Endothelial cell of umbilical vein (primary cell): ENCODE results near the gene OR52B2. TPM values are rescaled to one million over a fixed set of nuclear protein-coding genes. Genes with fewer than 3 reads are reported as not detected.
"Not testable (repeated sequence)": the region's sequence is repeated elsewhere in the genome, so short reads cannot be mapped to it uniquely, and the experiment has no call there.

Experiments
- BruUV-seq: library from RNA; stranded (reverse); fragments of 400-500 nt; replicated peaks from 2 replicates; lab custom pipeline; 2021; lab: Mats Ljungman, UMichigan
- CTCF ChIA-PET: fragments of 300-600, 350-600 bp; sonication (Branson Sonifier 250); formaldehyde crosslinking; loops from one replicate; lab custom pipeline; 2021; ENCODE audit warnings: antibody characterized with exemption, inconsistent platforms; lab: Charles Lee
- POLR2A ChIA-PET: fragments of 300-600, 350-600 bp; sonication (Branson Sonifier 250); formaldehyde crosslinking; loops from one replicate; lab custom pipeline; 2021; ENCODE audit warnings: antibody characterized with exemption, inconsistent platforms; lab: Charles Lee
- DNase-seq: peaks from one replicate; pipeline ENCODE4 v3.0.0-alpha.2; 2011; ENCODE audit warnings: low read depth, low spot score
- FAIRE-seq: peaks from 2 replicates; lab custom pipeline; 2011; peaks lifted over from hg19 to GRCh38; lab: Jason Lieb, UNC
- H2AFZ ChIP-seq: 2 replicates; pipeline ENCODE4 v1.6.0; 2012; ENCODE audit warnings: low read depth, low read length, control low read depth, inconsistent platforms
- H3K27ac ChIP-seq: 2 replicates; pipeline ENCODE4 v1.5.1; 2011; ENCODE audit warnings: low read depth, mild to moderate bottlenecking, control low read depth, low read length, moderate library complexity; ENCODE audit not compliant: insufficient read depth
- H3K27me3 ChIP-seq, 2 experiments: 2 replicates each; pipeline versions ENCODE4 v1.6.0 to v1.6.1; 2011; ENCODE audit warnings: low read length in 2 of 2, mixed read lengths in 1 of 2; ENCODE audit not compliant: control insufficient read depth in 2 of 2, insufficient read depth in 2 of 2
- H3K36me3 ChIP-seq, 2 experiments: 2 replicates in 1 of 2; 3 replicates in 1 of 2; pipeline ENCODE4 v1.5.1; 2011; ENCODE audit warnings: low read length in 2 of 2, mild to moderate bottlenecking in 1 of 2, moderate library complexity in 1 of 2; ENCODE audit not compliant: control insufficient read depth in 2 of 2, insufficient read depth in 2 of 2; ENCODE audit errors: extremely low read depth in 1 of 2
- H3K4me1 ChIP-seq: 3 replicates; pipeline ENCODE4 v1.5.1; 2011; ENCODE audit warnings: mild to moderate bottlenecking, low read length; ENCODE audit not compliant: control insufficient read depth, insufficient read depth; ENCODE audit errors: extremely low read depth
- H3K4me2 ChIP-seq: 2 replicates; pipeline ENCODE4 v1.6.1; 2011; ENCODE audit warnings: low read length, control low read depth, mixed read lengths; ENCODE audit not compliant: insufficient read depth
- H3K4me3 ChIP-seq, 3 experiments: fragments of 200-600 bp in 1 of 3; sonication (generic), shearing (Covaris generic) in 1 of 3; replicated peaks in 1 of 3; 2 replicates each; pipeline ENCODE4 v1.5.1; 2011 to 2016; ENCODE audit warnings: control low read depth in 3 of 3, low read length in 3 of 3, mild to moderate bottlenecking in 2 of 3, inconsistent platforms in 1 of 3, low read depth in 1 of 3, moderate library complexity in 1 of 3; ENCODE audit not compliant: insufficient read depth in 1 of 3
- H3K79me2 ChIP-seq: 2 replicates; pipeline ENCODE4 v1.6.0; 2012; ENCODE audit warnings: low read length, inconsistent platforms; ENCODE audit not compliant: control insufficient read depth, insufficient read depth
- H3K9ac ChIP-seq: replicated peaks from 2 replicates; pipeline ENCODE3; 2011; ENCODE audit warnings: low read length, control low read depth; ENCODE audit not compliant: insufficient read depth; ENCODE audit errors: extremely low read depth
- H3K9me1 ChIP-seq: replicated peaks from 3 replicates; pipeline ENCODE4 v1.6.0; 2011; ENCODE audit warnings: mild to moderate bottlenecking, low read length; ENCODE audit not compliant: control insufficient read depth, insufficient read depth; ENCODE audit errors: extremely low read depth
- H3K9me3 ChIP-seq: replicated peaks from 2 replicates; pipeline ENCODE4 v1.5.1; 2012; ENCODE audit warnings: low read length, inconsistent platforms; ENCODE audit not compliant: control insufficient read depth, insufficient read depth
- H4K20me1 ChIP-seq: replicated peaks from 2 replicates; pipeline ENCODE3; 2011; ENCODE audit warnings: mild to moderate bottlenecking, low read length; ENCODE audit not compliant: control insufficient read depth, insufficient read depth; ENCODE audit errors: extremely low read depth
- CTCF ChIP-seq, 2 donors: IDR thresholded peaks; 1 replicate in 1 of 2; 2 replicates in 1 of 2; pipeline ENCODE4 v1.5.1; 2011; ENCODE audit warnings: low read length in 2 of 2, mild to moderate bottlenecking in 2 of 2, moderate library complexity in 2 of 2, control low read depth in 1 of 2, inconsistent platforms in 1 of 2, low read depth in 1 of 2; ENCODE audit not compliant: insufficient read depth in 1 of 2; ENCODE audit errors: extremely low read depth in 1 of 2
- EZH2 ChIP-seq: IDR thresholded peaks from 2 replicates; pipeline ENCODE4 v1.6.1; 2012; ENCODE audit warnings: borderline replicate concordance, low read depth, mild to moderate bottlenecking, moderate library complexity, low read length, inconsistent platforms; ENCODE audit not compliant: severe bottlenecking
- FOS ChIP-seq: IDR thresholded peaks from 2 replicates; pipeline ENCODE4 v1.6.1; 2011; ENCODE audit warnings: mild to moderate bottlenecking, low read length, moderate library complexity, borderline replicate concordance; ENCODE audit not compliant: insufficient read depth
- GATA2 ChIP-seq: IDR thresholded peaks from 2 replicates; pipeline ENCODE4 v1.7.0; 2011; ENCODE audit warnings: low read depth, mild to moderate bottlenecking, moderate library complexity, mixed read lengths, low read length; ENCODE audit not compliant: insufficient read length, insufficient read depth
- JUN ChIP-seq: IDR thresholded peaks from 2 replicates; pipeline ENCODE4 v1.6.1; 2011; ENCODE audit warnings: borderline replicate concordance, low read depth; ENCODE audit not compliant: insufficient read length, insufficient read depth
- MAX ChIP-seq: IDR thresholded peaks from 2 replicates; pipeline ENCODE4 v1.6.1; 2011; ENCODE audit not compliant: insufficient read depth, insufficient read length
- MYC ChIP-seq: IDR thresholded peaks from one replicate; pipeline ENCODE4 v1.6.1; 2011; ENCODE audit warnings: mild to moderate bottlenecking, low read depth, low read length
- POLR2A ChIP-seq: IDR thresholded peaks from 2 replicates; pipeline ENCODE4 v1.6.1; 2012; ENCODE audit warnings: low read depth, mild to moderate bottlenecking, control low read depth, low read length
- POLR2AphosphoS5 ChIP-seq: IDR thresholded peaks from 2 replicates; pipeline ENCODE4 v1.6.1; 2012; ENCODE audit warnings: low read depth, mild to moderate bottlenecking, control low read depth, low read length, moderate library complexity; ENCODE audit not compliant: insufficient read depth
- dilution Hi-C: fragments of 300-500 bp; cut with MboI; formaldehyde crosslinking; loops from one replicate; pipeline ENCODE4 v1.15.0; 2019; ENCODE audit warnings: low sequenced_read_pairs; ENCODE audit not compliant: extremely low pct_ligation_motif_present
- intact Hi-C: fragments of 100-400 bp; cut with micrococcal nuclease; formaldehyde crosslinking; loops from one replicate; pipeline ENCODE4 v1.10.0; 2022
- polyA plus RNA-seq, 4 experiments: library from polyadenylated mRNA; depleted of rRNA in 3 of 4; stranded (reverse) in 3 of 4; unstranded in 1 of 4; fragments of >200 nt; gene quantifications; 2 replicates each; pipeline versions ENCODE4 v1.2.1 to v1.2.3, GENCODE V29; 2011 to 2012; ENCODE audit warnings: missing spikeins in 1 of 4
- total RNA-seq: library from RNA; stranded (reverse); gene quantifications from 2 replicates; pipeline ENCODE4 v1.2.3, GENCODE V29; 2021

The OR52B2 gene
- total and polyA plus RNA-seq, 2 donors (not counting 3 experiments of a cell fraction or from before 2014, with no cell fraction given): not detected

- H3K4me3 ChIP-seq: no peak overlapping the region
- H3K79me2 ChIP-seq: no peaks in the 10 kb centered on the region
- H4K20me1 ChIP-seq: no peaks in the 10 kb centered on the region
- H3K9ac ChIP-seq: no peak overlapping the region
- H3K4me2 ChIP-seq: no peak overlapping the region
- no peak overlapping the region for H3K27ac ChIP-seq
- H2AFZ ChIP-seq: no peak overlapping the region
- POLR2A ChIA-PET: no interaction called here
- FAIRE-seq: no peak
- dilution Hi-C loops (no loop called here), intact Hi-C loops (no loop called here)
- no peak for DNase-seq
- no TSS peak for BruUV-seq
- no peaks in the 10 kb centered on the region for H3K9me1 ChIP-seq
- CTCF ChIA-PET: no interaction called here
- no peaks in the 10 kb centered on the region for H3K9me3 ChIP-seq
- H3K4me1 ChIP-seq: no peaks in the 10 kb centered on the region
- TF ChIP-seq JUN: no peak
- no peak for TF ChIP-seq MAX
- TF ChIP-seq FOS: no peak
- no peak for TF ChIP-seq MYC
- no peak for TF ChIP-seq EZH2
- TF ChIP-seq POLR2AphosphoS5: no peak
- no peak for TF ChIP-seq POLR2A
- TF ChIP-seq CTCF (IDR thresholded peaks at IDR 0.05; ENCODE audit: extremely low read depth in 1 of 2, insufficient read depth in 1 of 2, low read depth in 1 of 2, low read length in 2 of 2): no peak
- TF ChIP-seq GATA2: no peak
- H3K27me3 ChIP-seq: no peaks in the 10 kb centered on the region
- H3K36me3 ChIP-seq: no peaks in the 10 kb centered on the region
Observed at GRCh38 chr11:6151117-6151516, 19.0 kb downstream of the OR52B2 start.

GRCh38 chr11:6143737-6144136, 26.4 kb downstream of the OR52B2 start:
- H3K9me3 ChIP-seq, H3K79me2 ChIP-seq, BruUV-seq, H3K36me3 ChIP-seq, H3K27ac ChIP-seq, H3K4me2 ChIP-seq, intact Hi-C loops, H3K4me1 ChIP-seq, DNase-seq, H3K4me3 ChIP-seq, H3K9ac ChIP-seq, dilution Hi-C loops, H4K20me1 ChIP-seq, POLR2A ChIA-PET, H2AFZ ChIP-seq, H3K27me3 ChIP-seq, CTCF ChIA-PET, H3K9me1 ChIP-seq, FAIRE-seq: not testable (repeated sequence)
